Colonic mucosa (tissue), 4 donors: ENCODE data around the gene CLPSL2. TPM values are rescaled to one million over a fixed set of nuclear protein-coding genes. Genes with fewer than 3 reads are reported as not detected.

Experiments used
- DNase-seq: peaks from one replicate; pipeline ENCODE4 v3.0.0-alpha.2; 2020
- H3K27ac ChIP-seq: fragments of 200-600 bp; one replicate; pipeline ENCODE4 v1.8.0; 2021
- H3K27me3 ChIP-seq: fragments of 200-600 bp; one replicate; pipeline ENCODE4 v1.8.0; 2021
- H3K36me3 ChIP-seq: fragments of 200-600 bp; one replicate; pipeline ENCODE4 v1.8.0; 2021
- H3K4me1 ChIP-seq: fragments of 200-600 bp; one replicate; pipeline ENCODE4 v1.8.0; 2021; ENCODE audit warnings: mild to moderate bottlenecking
- H3K4me3 ChIP-seq: fragments of 200-600 bp; one replicate; pipeline ENCODE4 v1.8.0; 2021
- H3K9ac ChIP-seq, 2 donors: one replicate each; pipeline ENCODE4 v1.7.0; 2013; ENCODE audit warnings: control low read depth in 2 of 2, low read depth in 2 of 2, low read length in 2 of 2
- H3K9me3 ChIP-seq: fragments of 200-600 bp; one replicate; pipeline ENCODE4 v1.8.0; 2021
- CTCF ChIP-seq: fragments of 200-600 bp; IDR thresholded peaks from one replicate; pipeline ENCODE4 v1.8.0; 2022; ENCODE audit warnings: antibody characterized with exemption, mild to moderate bottlenecking
- intact Hi-C: fragments of 100-400 bp; cut with DNase I; formaldehyde crosslinking; loops from one replicate; pipeline ENCODE4 v1.14.1; 2022
- total RNA-seq, 2 donors: library from RNA; stranded (reverse); fragmentation: NEBNext Ultra II Directional in 1 of 2; extraction: Animal tissue kit (Norgen Biotek cat#: 25700) in 1 of 2; gene quantifications; one replicate each; pipeline ENCODE4 v1.2.1, GENCODE V29; 2021
- donor health status: healthy.
- donor health status: DM: no; HTN: no; CAD: no.
- donor health status: DM: no; HTN: no; CAD: no.

Gene CLPSL2
- total RNA-seq, 2 donors from 2014 or later = not detected

- TF ChIP-seq CTCF = no peak
- Histone ChIP-seq H3K9me3 (no peaks in the 10 kb centered on the region), H3K9ac (no peak overlapping the region), H3K27me3 (no peaks in the 10 kb centered on the region), H3K36me3 (no peaks in the 10 kb centered on the region), H3K27ac (no peak overlapping the region), H3K4me1 (no peaks in the 10 kb centered on the region), H3K4me3 (no peak overlapping the region)
- intact Hi-C loops = no loop called here
- DNase-seq = no peak
These were observed 24.1 kb upstream of the CLPSL2 start for GRCh38 chr6:35752330-35752729.

DNA sequence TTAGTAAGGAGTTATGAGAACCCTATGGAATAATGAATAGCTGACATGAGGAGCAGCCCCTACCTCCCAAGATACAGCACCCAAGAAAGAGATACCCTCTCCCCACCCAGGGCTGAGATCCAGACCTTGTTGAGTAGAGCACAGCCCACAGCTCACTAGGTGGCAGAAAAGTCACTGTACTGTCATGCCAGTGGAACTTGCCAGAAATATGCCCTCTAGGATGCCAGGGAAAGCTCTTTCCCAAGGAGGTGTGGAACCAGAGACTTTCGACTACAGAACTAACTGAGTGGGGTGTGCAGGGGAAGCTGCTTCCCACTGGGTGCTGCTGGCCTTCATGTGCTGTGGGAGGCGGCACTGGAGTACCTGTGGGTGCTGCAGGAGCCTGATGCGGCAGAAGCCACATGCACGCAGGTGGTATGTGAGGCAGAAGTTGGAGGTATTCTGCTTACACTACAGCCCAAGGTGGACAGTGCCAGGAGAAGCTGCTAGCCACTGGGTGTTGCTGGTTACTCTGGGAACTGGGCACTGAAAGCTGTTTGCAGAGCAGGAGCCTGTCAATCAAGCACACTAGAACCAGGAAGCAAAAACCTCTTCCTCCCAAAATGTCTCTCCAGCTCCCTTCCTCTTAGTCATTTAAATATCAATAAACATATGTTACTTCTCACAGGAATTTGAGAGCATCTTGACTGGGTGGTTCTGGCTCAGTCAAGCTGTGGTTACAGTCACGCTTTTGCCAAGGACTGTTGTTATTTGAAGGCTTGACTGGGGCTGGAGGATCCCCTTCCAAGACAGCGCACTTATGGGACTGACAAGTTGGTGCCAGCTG is 21.7 kb upstream of the CLPSL2 start:
- intact Hi-C loops = no loop called here
- Histone ChIP-seq H3K4me1 (no peaks in the 10 kb centered on the region), H3K27me3 (no peaks in the 10 kb centered on the region), H3K4me3 (no peak overlapping the region), H3K27ac (no peak overlapping the region), H3K9me3 (no peaks in the 10 kb centered on the region), H3K9ac (no peak overlapping the region), H3K36me3 (no peaks in the 10 kb centered on the region)
- no peak for TF ChIP-seq CTCF
- DNase-seq = no peak

DNA sequence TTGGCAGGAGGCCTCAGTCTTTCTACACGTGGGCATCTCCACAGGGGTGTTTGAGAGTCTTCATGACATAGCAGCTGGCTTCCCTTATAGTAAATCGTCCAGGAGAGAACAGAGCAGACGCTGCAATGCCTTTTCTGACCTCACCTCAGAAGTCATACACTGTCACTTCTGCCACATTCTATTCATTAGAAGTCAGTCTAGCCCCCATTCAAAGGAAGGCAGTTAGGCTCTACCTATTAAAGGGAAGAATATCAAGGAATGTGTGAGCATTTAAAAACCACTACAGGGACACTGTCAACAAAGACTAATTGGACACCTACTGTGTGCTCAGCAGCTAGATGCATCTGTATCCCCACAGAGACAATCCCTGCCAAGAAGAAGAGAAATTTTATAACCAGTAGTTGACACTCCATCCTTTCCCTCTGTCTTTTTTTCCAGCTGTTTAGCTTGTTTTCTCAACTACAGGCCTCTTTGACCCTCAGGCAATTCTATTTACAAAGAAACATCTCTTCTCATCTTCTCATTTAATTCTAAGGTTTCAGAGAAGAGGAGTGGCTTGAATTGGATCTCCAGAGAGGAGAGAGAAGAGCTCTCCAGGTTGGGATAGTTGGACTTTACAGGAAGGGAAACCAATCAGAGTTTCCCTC is 21.0 kb upstream of the CLPSL2 start:
- Histone ChIP-seq H3K9me3 (no peaks in the 10 kb centered on the region), H3K9ac (no peak overlapping the region), H3K4me1 (no peaks in the 10 kb centered on the region), H3K27ac (no peak overlapping the region), H3K4me3 (no peak overlapping the region), H3K36me3 (no peaks in the 10 kb centered on the region), H3K27me3 (no peaks in the 10 kb centered on the region)
- intact Hi-C loops = no loop called here
- no peak for TF ChIP-seq CTCF
- DNase-seq = no peak

- Histone ChIP-seq H3K9ac (no peak overlapping the region), H3K27ac (no peak overlapping the region), H3K36me3 (no peaks in the 10 kb centered on the region), H3K4me1 (no peaks in the 10 kb centered on the region), H3K4me3 (no peak overlapping the region), H3K27me3 (peaks cover 6% of the 10 kb centered on the region), H3K9me3 (no peaks in the 10 kb centered on the region)
- no peak for DNase-seq
- intact Hi-C loops = no loop called here
- TF ChIP-seq CTCF = no peak
These were observed 18.8 kb upstream of the CLPSL2 start for GRCh38 chr6:35757456-35758123.

DNA sequence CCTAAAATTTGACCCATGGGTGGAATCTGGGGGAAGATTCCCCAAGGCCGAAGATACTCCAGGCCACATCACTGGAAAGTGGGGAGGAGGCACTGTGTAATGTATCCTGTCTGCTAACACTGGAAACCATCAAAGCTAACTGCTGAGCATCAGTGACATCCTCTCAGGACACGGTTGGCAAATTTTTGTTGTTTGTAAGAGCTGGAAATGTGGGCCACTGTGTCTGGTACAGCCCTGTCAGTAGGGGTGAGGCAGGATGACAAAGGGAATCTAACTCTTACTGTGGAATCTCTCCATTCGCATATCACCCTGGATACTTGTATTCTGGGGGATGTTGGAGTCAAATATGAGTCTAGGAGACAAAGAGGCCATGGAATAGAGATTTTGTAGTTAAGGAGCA is 17.0 kb upstream of the CLPSL2 start:
- no peaks in the 10 kb centered on the region for H3K4me1 ChIP-seq
- H3K9ac ChIP-seq = no peak overlapping the region
- H3K27ac ChIP-seq = no peak overlapping the region
- intact Hi-C loops = no loop called here
- no peaks in the 10 kb centered on the region for H3K36me3 ChIP-seq
- H3K27me3 ChIP-seq = peaks cover 14% of the 10 kb centered on the region
- TF ChIP-seq CTCF = no peak
- H3K9me3 ChIP-seq = no peaks in the 10 kb centered on the region
- H3K4me3 ChIP-seq = no peak overlapping the region
- no peak for DNase-seq
